B cell (primary cell): ENCODE measurements around the gene CSMD2.

ENCODE experiments used
- EZH2 ChIP-seq: IDR thresholded peaks from 2 replicates; pipeline ENCODE4 v1.6.1; 2012; ENCODE audit warnings: borderline replicate concordance, low read depth, mild to moderate bottlenecking, moderate library complexity, low read length; ENCODE audit not compliant: insufficient read depth, poor library complexity, severe bottlenecking
- TF ChIP-seq, protein P1 (sequence below): fragments of 200-600 bp; IDR thresholded peaks from one replicate; pipeline ENCODE4 v1.8.0; 2022; ENCODE audit warnings: antibody characterized with exemption, mild to moderate bottlenecking

DNA sequence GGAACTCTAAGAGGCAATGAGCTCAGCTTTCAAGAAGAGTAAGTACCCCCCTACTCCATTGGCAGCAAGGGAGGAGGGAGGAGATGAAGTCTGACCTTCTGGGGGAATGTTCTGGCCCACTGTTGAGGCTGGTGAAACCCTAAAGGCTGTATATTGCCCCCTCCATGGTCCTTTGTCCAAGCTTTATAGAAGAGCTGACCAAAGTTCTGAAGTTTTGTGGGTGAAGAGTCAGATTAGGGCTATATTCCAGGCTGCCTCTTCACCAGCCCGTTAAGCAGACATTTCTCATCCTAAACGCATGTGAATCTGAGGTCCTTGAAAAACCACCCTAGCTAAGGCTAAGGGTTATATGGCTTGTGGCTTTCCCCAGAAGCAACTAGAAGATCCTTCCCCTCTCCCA lies 13.0 kb upstream of the CSMD2 start:
- TF ChIP-seq, protein P1, sequence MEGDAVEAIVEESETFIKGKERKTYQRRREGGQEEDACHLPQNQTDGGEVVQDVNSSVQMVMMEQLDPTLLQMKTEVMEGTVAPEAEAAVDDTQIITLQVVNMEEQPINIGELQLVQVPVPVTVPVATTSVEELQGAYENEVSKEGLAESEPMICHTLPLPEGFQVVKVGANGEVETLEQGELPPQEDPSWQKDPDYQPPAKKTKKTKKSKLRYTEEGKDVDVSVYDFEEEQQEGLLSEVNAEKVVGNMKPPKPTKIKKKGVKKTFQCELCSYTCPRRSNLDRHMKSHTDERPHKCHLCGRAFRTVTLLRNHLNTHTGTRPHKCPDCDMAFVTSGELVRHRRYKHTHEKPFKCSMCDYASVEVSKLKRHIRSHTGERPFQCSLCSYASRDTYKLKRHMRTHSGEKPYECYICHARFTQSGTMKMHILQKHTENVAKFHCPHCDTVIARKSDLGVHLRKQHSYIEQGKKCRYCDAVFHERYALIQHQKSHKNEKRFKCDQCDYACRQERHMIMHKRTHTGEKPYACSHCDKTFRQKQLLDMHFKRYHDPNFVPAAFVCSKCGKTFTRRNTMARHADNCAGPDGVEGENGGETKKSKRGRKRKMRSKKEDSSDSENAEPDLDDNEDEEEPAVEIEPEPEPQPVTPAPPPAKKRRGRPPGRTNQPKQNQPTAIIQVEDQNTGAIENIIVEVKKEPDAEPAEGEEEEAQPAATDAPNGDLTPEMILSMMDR: no peak
- no peak for TF ChIP-seq EZH2
